ENCODE data around the gene DCAF17.
"Not testable (repeated sequence)": the region's sequence is repeated elsewhere in the genome, so short reads cannot be mapped to it uniquely, and the experiment has no call there.

DCAF17 gene

GRCh38 chr2:171522052-171522787 is 88.2 kb downstream of the DCAF17 start, which contains the start of gene CYBRD1:
TSS of gene CYBRD1 (plus strand) at chr2:171522474. CDS start at chr2:171522546, 72 bp downstream.
- Mint-ChIP-seq H3K36me3 (peaks cover 3% of the 10 kb centered on the region), H3K9me3 (no peaks in the 10 kb centered on the region), H3K27ac (no peak within 1 kb of the TSS), H3K4me1 (peaks cover 7% of the 10 kb centered on the region), H3K4me3 (peak within 1 kb of the TSS; percentile 80), H3K27me3 (peaks cover 28% of the 10 kb centered on the region)
- DNase-seq (ENCODE audit: low spot score in 2 of 2) (no peak), ATAC-seq (ENCODE audit: low read depth) (no peak)

GRCh38 chr2:171522788-171523087 is 88.7 kb downstream of the DCAF17 start:
- Mint-ChIP-seq H3K27ac (no peak overlapping the region), H3K9me3 (no peaks in the 10 kb centered on the region), H3K27me3 (peaks cover 28% of the 10 kb centered on the region)

GRCh38 chr2:171523088-171524017 is 89.3 kb downstream of the DCAF17 start:
- Mint-ChIP-seq H3K27me3 (peaks cover 31% of the 10 kb centered on the region), H3K4me1 (peaks cover 7% of the 10 kb centered on the region), H3K36me3 (no peaks in the 10 kb centered on the region), H3K27ac (no peak overlapping the region), H3K4me3 (peak overlapping the region; percentile 60), H3K9me3 (no peaks in the 10 kb centered on the region)
- ATAC-seq (ENCODE audit: low read depth) (peak; percentile 22), DNase-seq (ENCODE audit: low spot score in 2 of 2) (no peak)

More at GRCh38 chr2:171522788-171523087, 88.7 kb downstream of the DCAF17 start:
- H3K4me3 Mint-ChIP-seq = peak overlapping the region; percentile 74
- no peak for ATAC-seq (ENCODE audit: low read depth)
- no peak for DNase-seq (ENCODE audit: low spot score in 2 of 2)
- peaks cover under 1% of the 10 kb centered on the region for H3K36me3 Mint-ChIP-seq
- peaks cover 7% of the 10 kb centered on the region for H3K4me1 Mint-ChIP-seq

GRCh38 chr2:171524018-171524401 is 90.0 kb downstream of the DCAF17 start:
- peak overlapping the region; percentile 49 for H3K4me3 Mint-ChIP-seq
- H3K27me3 Mint-ChIP-seq = peaks cover 32% of the 10 kb centered on the region
- H3K4me1 Mint-ChIP-seq = peaks cover 7% of the 10 kb centered on the region
- no peaks in the 10 kb centered on the region for H3K9me3 Mint-ChIP-seq
- no peak for ATAC-seq (ENCODE audit: low read depth)
- H3K27ac Mint-ChIP-seq = no peak overlapping the region
- H3K36me3 Mint-ChIP-seq = no peaks in the 10 kb centered on the region
- no peak for DNase-seq (ENCODE audit: low spot score in 2 of 2)

- H3K4me3 Mint-ChIP-seq = no peak overlapping the region
- no peaks in the 10 kb centered on the region for H3K36me3 Mint-ChIP-seq
- no peak for DNase-seq (ENCODE audit: low spot score in 2 of 2)
- H3K27ac Mint-ChIP-seq = no peak overlapping the region
- H3K27me3 Mint-ChIP-seq = peaks cover 18% of the 10 kb centered on the region
- H3K9me3 Mint-ChIP-seq = peaks cover 4% of the 10 kb centered on the region
- no peak for ATAC-seq (ENCODE audit: low read depth)
- no peaks in the 10 kb centered on the region for H3K4me1 Mint-ChIP-seq
Measured at GRCh38 chr2:171529914-171530313, 95.9 kb downstream of the DCAF17 start.

GRCh38 chr2:171530378-171530777 is 96.4 kb downstream of the DCAF17 start:
- H3K4me3 Mint-ChIP-seq = no peak overlapping the region
- H3K27me3 Mint-ChIP-seq = peaks cover 13% of the 10 kb centered on the region
- no peaks in the 10 kb centered on the region for H3K4me1 Mint-ChIP-seq
- ATAC-seq (ENCODE audit: low read depth) (no peak), DNase-seq (ENCODE audit: low spot score in 2 of 2) (no peak)
- H3K36me3 Mint-ChIP-seq = no peaks in the 10 kb centered on the region
- H3K27ac Mint-ChIP-seq = no peak overlapping the region
- H3K9me3 Mint-ChIP-seq = peaks cover 4% of the 10 kb centered on the region

- H3K27ac Mint-ChIP-seq; ATAC-seq (ENCODE audit: low read depth); H3K4me1 Mint-ChIP-seq; DNase-seq (ENCODE audit: low spot score in 2 of 2); H3K4me3 Mint-ChIP-seq; H3K36me3 Mint-ChIP-seq; H3K9me3 Mint-ChIP-seq: not testable (repeated sequence)
- H3K27me3 Mint-ChIP-seq = peaks cover 13% of the 10 kb centered on the region
Measured at GRCh38 chr2:171530859-171531258, 96.8 kb downstream of the DCAF17 start.

GRCh38 chr2:171531291-171531690 is 97.3 kb downstream of the DCAF17 start:
- Mint-ChIP-seq H3K4me1 (no peaks in the 10 kb centered on the region), H3K36me3 (no peaks in the 10 kb centered on the region), H3K4me3 (no peak overlapping the region), H3K27me3 (peaks cover 12% of the 10 kb centered on the region), H3K27ac (no peak overlapping the region), H3K9me3 (peaks cover 4% of the 10 kb centered on the region)
- ATAC-seq (ENCODE audit: low read depth) (no peak), DNase-seq (ENCODE audit: low spot score in 2 of 2) (no peak)

- Mint-ChIP-seq H3K9me3 (peaks cover 4% of the 10 kb centered on the region), H3K4me1 (no peaks in the 10 kb centered on the region), H3K4me3 (no peak overlapping the region), H3K27ac (no peak overlapping the region), H3K27me3 (peaks cover 12% of the 10 kb centered on the region), H3K36me3 (no peaks in the 10 kb centered on the region)
- ATAC-seq (ENCODE audit: low read depth) (no peak), DNase-seq (ENCODE audit: low spot score in 2 of 2) (no peak)
Measured at GRCh38 chr2:171531836-171532450, 97.9 kb downstream of the DCAF17 start.

- H3K4me1 Mint-ChIP-seq = no peaks in the 10 kb centered on the region
- H3K4me3 Mint-ChIP-seq = no peak overlapping the region
- ATAC-seq (ENCODE audit: low read depth) (no peak), DNase-seq (ENCODE audit: low spot score in 2 of 2) (no peak)
- no peaks in the 10 kb centered on the region for H3K36me3 Mint-ChIP-seq
- H3K9me3 Mint-ChIP-seq = peaks cover 4% of the 10 kb centered on the region
- H3K27me3 Mint-ChIP-seq = peaks cover 8% of the 10 kb centered on the region
- no peak overlapping the region for H3K27ac Mint-ChIP-seq
Measured at GRCh38 chr2:171533331-171533730, 99.3 kb downstream of the DCAF17 start.
